Measurements from ENCODE around the gene KLF13.

The KLF13 gene

DNA sequence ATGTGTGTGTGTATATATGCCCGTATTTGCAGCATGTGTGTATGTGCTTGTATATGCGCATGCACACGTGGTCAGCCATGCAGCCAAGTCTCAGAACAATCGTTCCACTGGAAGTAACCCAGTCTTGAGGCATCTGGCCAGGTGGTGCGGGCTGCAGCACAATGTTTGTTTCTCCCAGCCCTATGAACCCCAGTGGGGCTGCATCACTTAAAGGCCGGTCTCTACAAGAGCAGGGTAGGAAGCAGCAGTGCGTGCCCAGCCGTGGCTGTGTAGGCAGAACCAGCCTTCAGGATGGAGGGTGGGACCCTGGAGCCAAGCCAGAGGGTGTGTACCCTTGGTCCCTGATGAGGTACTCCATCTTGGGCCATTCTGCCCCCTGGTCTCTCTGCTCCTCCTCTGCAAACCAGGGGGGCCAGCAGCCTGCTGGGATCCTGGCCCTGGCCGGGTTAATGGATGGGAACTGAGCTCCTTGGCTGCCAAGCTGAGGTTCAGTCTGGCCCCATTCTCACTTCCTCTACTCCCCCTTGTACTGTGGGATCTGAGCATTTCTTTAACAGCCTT, 11.8 kb downstream of the KLF13 start:
- Histone ChIP-seq H3F3A (ENCODE audit: insufficient read depth, low read length) (peaks cover 34% of the 10 kb centered on the region), H3K4me3 (ENCODE audit: low read length) (peak overlapping the region; percentile 14; the same call in 1 of the 2 replicates), H3K9ac (ENCODE audit: low read length) (peak overlapping the region; percentile 20; the same call in 1 of the 2 replicates), H3K27me3 (replicated peaks; ENCODE audit: insufficient read depth, low read length) (no peaks in the 10 kb centered on the region), H3K79me2 (ENCODE audit: low read length) (peaks cover 100% of the 10 kb centered on the region), H3K36me3 (replicated peaks; ENCODE audit: insufficient read depth, low read length) (no peaks in the 10 kb centered on the region), H2AFZ (ENCODE audit: low read length) (no peak overlapping the region), H4K20me1 (ENCODE audit: insufficient read depth, low read length) (no peaks in the 10 kb centered on the region), H3K4me1 (ENCODE audit: low read length) (peaks cover 92% of the 10 kb centered on the region), H3K27ac (ENCODE audit: low read length) (peak overlapping the region; percentile 71; the same call in 1 of the 2 replicates), H3K4me2 (ENCODE audit: low read depth, low read length) (peak overlapping the region; percentile 62), H3K9me3 (replicated peaks; ENCODE audit: insufficient read depth, low read length) (no peaks in the 10 kb centered on the region), H3K9me2 (replicated peaks; ENCODE audit: insufficient read depth, low read length) (no peaks in the 10 kb centered on the region)
- DNase-seq: no peak
- no peak for TF ChIP-seq EZH2 (optimal IDR thresholded peaks at IDR 0.05; ENCODE audit: low read depth, low read length)
- TF ChIP-seq EZH2phosphoT487 (IDR thresholded peaks at IDR 0.05; ENCODE audit: low read length): no peak
- TF ChIP-seq, protein P1, sequence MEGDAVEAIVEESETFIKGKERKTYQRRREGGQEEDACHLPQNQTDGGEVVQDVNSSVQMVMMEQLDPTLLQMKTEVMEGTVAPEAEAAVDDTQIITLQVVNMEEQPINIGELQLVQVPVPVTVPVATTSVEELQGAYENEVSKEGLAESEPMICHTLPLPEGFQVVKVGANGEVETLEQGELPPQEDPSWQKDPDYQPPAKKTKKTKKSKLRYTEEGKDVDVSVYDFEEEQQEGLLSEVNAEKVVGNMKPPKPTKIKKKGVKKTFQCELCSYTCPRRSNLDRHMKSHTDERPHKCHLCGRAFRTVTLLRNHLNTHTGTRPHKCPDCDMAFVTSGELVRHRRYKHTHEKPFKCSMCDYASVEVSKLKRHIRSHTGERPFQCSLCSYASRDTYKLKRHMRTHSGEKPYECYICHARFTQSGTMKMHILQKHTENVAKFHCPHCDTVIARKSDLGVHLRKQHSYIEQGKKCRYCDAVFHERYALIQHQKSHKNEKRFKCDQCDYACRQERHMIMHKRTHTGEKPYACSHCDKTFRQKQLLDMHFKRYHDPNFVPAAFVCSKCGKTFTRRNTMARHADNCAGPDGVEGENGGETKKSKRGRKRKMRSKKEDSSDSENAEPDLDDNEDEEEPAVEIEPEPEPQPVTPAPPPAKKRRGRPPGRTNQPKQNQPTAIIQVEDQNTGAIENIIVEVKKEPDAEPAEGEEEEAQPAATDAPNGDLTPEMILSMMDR (IDR thresholded peaks at IDR 0.05; ENCODE audit: low read length): no peak

DNA sequence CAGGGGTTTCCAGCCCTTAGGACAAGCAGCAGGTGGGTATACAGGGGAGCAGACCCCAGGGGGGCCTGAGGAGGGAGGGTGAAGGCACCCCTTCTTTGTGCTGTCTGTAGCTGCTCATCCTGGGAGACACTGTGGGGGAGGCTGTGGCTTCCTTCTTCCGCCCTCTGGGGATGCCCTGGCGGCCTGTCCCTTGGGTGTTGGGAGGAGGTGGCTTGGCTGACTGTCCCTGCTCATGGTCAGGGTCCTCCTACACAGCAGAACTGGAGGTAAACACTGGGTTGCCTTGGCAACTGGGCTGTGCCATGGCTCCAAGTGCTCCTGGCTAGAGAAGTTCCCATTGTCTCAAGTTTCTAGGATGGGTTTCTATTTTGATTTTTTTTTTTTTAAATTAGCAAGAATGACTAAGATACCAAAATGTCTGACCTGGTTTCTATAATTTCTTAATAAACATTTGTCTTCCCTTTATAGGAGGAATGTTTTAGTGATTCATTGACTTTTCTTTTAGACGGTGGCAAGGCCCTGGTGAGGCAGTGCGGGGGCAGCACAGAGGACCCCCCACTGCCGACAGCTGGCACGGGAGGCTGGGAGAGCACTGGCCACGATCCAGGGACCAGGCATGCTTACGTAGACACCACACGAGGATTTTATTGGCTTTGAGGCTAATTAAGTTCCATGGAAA, 12.4 kb downstream of the KLF13 start:
- Histone ChIP-seq H3K79me2 (ENCODE audit: low read length) (peaks cover 100% of the 10 kb centered on the region), H3K9me2 (replicated peaks; ENCODE audit: insufficient read depth, low read length) (no peaks in the 10 kb centered on the region), H3K27me3 (replicated peaks; ENCODE audit: insufficient read depth, low read length) (no peaks in the 10 kb centered on the region), H3K4me2 (ENCODE audit: low read depth, low read length) (peak overlapping the region; percentile 62; the same call in 1 of the 2 replicates), H3K4me3 (ENCODE audit: low read length) (no peak overlapping the region), H3K36me3 (replicated peaks; ENCODE audit: insufficient read depth, low read length) (no peaks in the 10 kb centered on the region), H3K27ac (ENCODE audit: low read length) (peak overlapping the region; percentile 71; the same call in 1 of the 2 replicates), H3K9ac (ENCODE audit: low read length) (no peak overlapping the region), H3F3A (ENCODE audit: insufficient read depth, low read length) (peaks cover 39% of the 10 kb centered on the region), H3K4me1 (ENCODE audit: low read length) (peaks cover 94% of the 10 kb centered on the region), H4K20me1 (ENCODE audit: insufficient read depth, low read length) (no peaks in the 10 kb centered on the region), H3K9me3 (replicated peaks; ENCODE audit: insufficient read depth, low read length) (no peaks in the 10 kb centered on the region), H2AFZ (ENCODE audit: low read length) (no peak overlapping the region)
- no peak for DNase-seq
- TF ChIP-seq EZH2 (optimal IDR thresholded peaks at IDR 0.05; ENCODE audit: low read depth, low read length) (no peak), EZH2phosphoT487 (IDR thresholded peaks at IDR 0.05; ENCODE audit: low read length) (no peak)
- TF ChIP-seq, protein P1 (IDR thresholded peaks at IDR 0.05; ENCODE audit: low read length): no peak

DNA sequence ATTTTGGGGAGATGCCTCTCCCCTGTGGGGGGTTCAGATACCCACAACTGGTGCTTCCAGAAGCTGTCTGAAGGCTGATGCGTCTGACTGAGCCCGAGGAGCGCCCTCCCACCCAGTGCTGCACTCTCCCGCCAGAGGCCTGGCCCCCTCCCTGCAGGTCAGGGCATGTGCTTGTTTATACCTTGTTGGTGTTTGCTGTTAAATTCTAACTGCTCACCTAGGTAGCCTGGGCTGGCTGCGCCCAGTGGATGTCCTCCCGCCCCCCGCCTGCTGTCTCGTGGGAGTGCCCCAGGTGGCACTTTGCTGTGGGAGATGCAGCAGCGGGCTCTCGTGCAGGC, 12.9 kb downstream of the KLF13 start:
- Histone ChIP-seq H3K9me3 (replicated peaks; ENCODE audit: insufficient read depth, low read length) (no peaks in the 10 kb centered on the region), H3K27me3 (replicated peaks; ENCODE audit: insufficient read depth, low read length) (no peaks in the 10 kb centered on the region), H3K79me2 (ENCODE audit: low read length) (peaks cover 100% of the 10 kb centered on the region), H3F3A (ENCODE audit: insufficient read depth, low read length) (peaks cover 42% of the 10 kb centered on the region), H3K9ac (ENCODE audit: low read length) (no peak overlapping the region), H2AFZ (ENCODE audit: low read length) (no peak overlapping the region), H3K4me1 (ENCODE audit: low read length) (peaks cover 97% of the 10 kb centered on the region), H3K27ac (ENCODE audit: low read length) (no peak overlapping the region), H3K9me2 (replicated peaks; ENCODE audit: insufficient read depth, low read length) (no peaks in the 10 kb centered on the region), H3K36me3 (replicated peaks; ENCODE audit: insufficient read depth, low read length) (no peaks in the 10 kb centered on the region), H3K4me2 (ENCODE audit: low read depth, low read length) (no peak overlapping the region), H3K4me3 (ENCODE audit: low read length) (no peak overlapping the region), H4K20me1 (ENCODE audit: insufficient read depth, low read length) (no peaks in the 10 kb centered on the region)
- no peak for TF ChIP-seq EZH2phosphoT487 (IDR thresholded peaks at IDR 0.05; ENCODE audit: low read length)
- DNase-seq: no peak

DNA sequence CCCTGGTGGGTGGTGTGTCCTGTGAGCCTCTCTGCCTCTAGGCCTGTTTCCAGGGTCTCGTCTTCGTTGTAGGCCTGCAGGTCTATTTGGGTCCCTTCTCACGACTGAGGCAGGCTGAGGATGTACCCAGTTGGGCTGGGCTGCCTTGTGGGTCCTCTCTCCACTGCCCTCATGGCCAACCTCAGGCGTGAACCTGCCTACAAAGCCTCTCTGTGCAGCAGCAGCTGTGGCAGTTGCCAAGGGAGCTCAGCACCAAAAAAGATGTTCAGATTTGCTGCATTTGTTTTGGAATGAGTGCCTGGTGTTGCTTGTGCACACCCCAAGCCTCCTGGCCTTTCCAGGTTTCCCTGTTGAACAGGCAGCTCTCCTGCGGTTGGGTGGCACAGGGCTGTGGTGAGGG, 13.4 kb downstream of the KLF13 start:
- H3K36me3 ChIP-seq (replicated peaks; ENCODE audit: insufficient read depth, low read length): no peaks in the 10 kb centered on the region
- H3K4me3 ChIP-seq (ENCODE audit: low read length): no peak overlapping the region
- H3K9ac ChIP-seq (ENCODE audit: low read length): no peak overlapping the region
- no peaks in the 10 kb centered on the region for H3K9me2 ChIP-seq (replicated peaks; ENCODE audit: insufficient read depth, low read length)
- no peak for DNase-seq
- no peaks in the 10 kb centered on the region for H4K20me1 ChIP-seq (ENCODE audit: insufficient read depth, low read length)
- H3K79me2 ChIP-seq (ENCODE audit: low read length): peaks cover 100% of the 10 kb centered on the region
- no peaks in the 10 kb centered on the region for H3K27me3 ChIP-seq (replicated peaks; ENCODE audit: insufficient read depth, low read length)
- H3K4me2 ChIP-seq (ENCODE audit: low read depth, low read length): no peak overlapping the region; the same call in 1 of the 2 replicates
- TF ChIP-seq, protein P1 (IDR thresholded peaks at IDR 0.05; ENCODE audit: low read length): no peak
- no peak for TF ChIP-seq EZH2phosphoT487 (IDR thresholded peaks at IDR 0.05; ENCODE audit: low read length)
- no peak for TF ChIP-seq EZH2 (optimal IDR thresholded peaks at IDR 0.05; ENCODE audit: low read depth, low read length)
- H3K9me3 ChIP-seq (replicated peaks; ENCODE audit: insufficient read depth, low read length): no peaks in the 10 kb centered on the region
- peaks cover 97% of the 10 kb centered on the region for H3K4me1 ChIP-seq (ENCODE audit: low read length)
- H2AFZ ChIP-seq (ENCODE audit: low read length): no peak overlapping the region
- H3K27ac ChIP-seq (ENCODE audit: low read length): no peak overlapping the region; the same call in 1 of the 2 replicates
- H3F3A ChIP-seq (ENCODE audit: insufficient read depth, low read length): peaks cover 47% of the 10 kb centered on the region
